ENCODE results near the gene PGBD1. TPM values are rescaled to one million over a fixed set of nuclear protein-coding genes. Genes with fewer than 3 reads are reported as not detected.

The PGBD1 gene
- total and polyA plus RNA-seq, 2 of the 8 experiments (the other 6 are each of a cell fraction or from before 2014, with no cell fraction given), result 2.5 to 9.2 TPM

GRCh38 chr6:28248916-28249315 lies 32.5 kb upstream of the PGBD1 start:
- Histone ChIP-seq H3K56ac (replicated peaks; ENCODE audit: insufficient read length, low read depth, low read length) (no peak overlapping the region), H3K4me3 (ENCODE audit: extremely low read depth in 1 of 4, insufficient read depth in 2 of 4, low read depth in 3 of 4, low read length in 4 of 4) (no peak overlapping the region), H2BK5ac (ENCODE audit: low read depth, low read length) (no peak overlapping the region), H2BK12ac (ENCODE audit: low read depth, low read length) (no peak overlapping the region), H3K36me3 (ENCODE audit: control insufficient read depth in 2 of 4, insufficient read depth in 4 of 4, low read length in 3 of 4) (peaks cover 6 to 28% (median 17%) of the 10 kb centered on the region in 4 experiments; a peak in 7 of 8 replicates), H3K9me3 (ENCODE audit: insufficient read depth in 2 of 2, low read depth in 1 of 2, low read length in 1 of 2) (no peaks in the 10 kb centered on the region), H3K79me2 (ENCODE audit: control insufficient read depth in 1 of 2, insufficient read depth in 2 of 2, low read length in 2 of 2) (peaks cover 3 to 11% of the 10 kb centered on the region in 2 experiments; a peak in 3 of 4 replicates), H4K8ac (ENCODE audit: extremely low read depth, insufficient read depth, low read length) (no peak overlapping the region), H4K91ac (replicated peaks; ENCODE audit: insufficient read length, low read length) (no peak overlapping the region), H2AK5ac (ENCODE audit: low read depth, low read length) (no peak overlapping the region), H3K23me2 (ENCODE audit: low read depth, low read length) (no peaks in the 10 kb centered on the region; the same call in 1 of the 2 replicates), H3K4ac (replicated peaks; ENCODE audit: insufficient read length, low read depth, low read length) (no peak overlapping the region), H2BK15ac (ENCODE audit: low read length) (no peak overlapping the region), H4K20me1 (replicated peaks in 1 of 2; ENCODE audit: control insufficient read depth in 1 of 2, insufficient read depth in 2 of 2, low read length in 2 of 2) (no peaks in the 10 kb centered on the region), H3K27ac (ENCODE audit: low read depth, low read length) (no peak overlapping the region), H2AFZ (ENCODE audit: low read length) (no peak overlapping the region), H3K27me3 (replicated peaks in 1 of 4; ENCODE audit: control insufficient read depth in 3 of 4, extremely low read depth in 1 of 4, insufficient read depth in 3 of 4, low read length in 3 of 4) (no peaks in the 10 kb centered on the region), H2BK120ac (replicated peaks; ENCODE audit: low read depth, low read length) (no peak overlapping the region), H3K18ac (ENCODE audit: extremely low read depth, low read length) (no peak overlapping the region), H3K9ac (replicated peaks in 1 of 4; ENCODE audit: extremely low read depth in 1 of 4, low read depth in 3 of 4, low read length in 3 of 4) (no peak overlapping the region), H3K4me1 (replicated peaks in 1 of 4; ENCODE audit: control insufficient read depth in 3 of 4, insufficient read depth in 4 of 4, low read length in 3 of 4) (peaks cover 0 to 6% (median 4%) of the 10 kb centered on the region in 4 experiments; a peak in 4 of 7 replicates), H3K14ac (ENCODE audit: insufficient read length) (no peak overlapping the region), H2BK20ac (ENCODE audit: low read length) (no peak overlapping the region), H3K79me1 (ENCODE audit: low read depth, low read length) (peaks cover 3% of the 10 kb centered on the region; the same call in 1 of the 2 replicates), H3K4me2 (ENCODE audit: insufficient read depth in 1 of 2, low read depth in 2 of 2, low read length in 2 of 2) (no peak overlapping the region), H4K5ac (ENCODE audit: insufficient read length, low read depth, low read length) (no peak overlapping the region), H3K23ac (ENCODE audit: insufficient read length) (no peak overlapping the region)
- CTCF ChIA-PET (ENCODE audit: partially characterized antibody), result interaction anchor here (1.0 to 2.4 kb wide), 3 partner anchors 107 to 135 kb away, joined by 3 to 6 read pairs (median 5); no protein-coding TSS in a partner anchor
- DNase-seq (ENCODE audit: low read depth in 1 of 2, low spot score in 2 of 2) (no peak), FAIRE-seq (no peak)
- TF ChIP-seq SIN3A (conservative IDR thresholded peaks at IDR 0.05 in 1 of 2, IDR thresholded peaks at IDR 0.05 in 1 of 2; ENCODE audit: low read depth in 1 of 2, low read length in 2 of 2) (no peak), CBX8 (IDR thresholded peaks at IDR 0.05; ENCODE audit: borderline replicate concordance, low read depth, low read length) (no peak), SAP30 (IDR thresholded peaks at IDR 0.05; ENCODE audit: insufficient read depth, insufficient replicate concordance, low read length) (no peak), POLR2AphosphoS5 (IDR thresholded peaks at IDR 0.05; ENCODE audit: low read depth, low read length) (no peak), SUZ12 (IDR thresholded peaks at IDR 0.05; ENCODE audit: low read length) (no peak)
- POLR2A ChIA-PET (ENCODE audit: partially characterized antibody), result interaction anchor here (1.0 to 4.2 kb wide), 2 partner anchors 18 to 107 kb away, joined by 3 to 31 read pairs; partner anchors contain the start of gene ZSCAN26
- WGBS, 2 experiments (ENCODE audit: extremely low coverage in 1 of 2, insufficient coverage in 1 of 2, insufficient read length in 1 of 2, insufficient replicate concordance in 2 of 2, low coverage in 1 of 2, low lambda C conversion rate in 2 of 2, missing lambda C conversion rate in 1 of 2), result 93% methylated on average over 1 of the region's 1 CpG; no CpG with 5 or more reads in 1 of the 2 experiments

All from H1 (cell line).